Upper lobe of left lung (tissue), 6 donors: ENCODE results near the gene ZDHHC5. TPM values are rescaled to one million over a fixed set of nuclear protein-coding genes. Genes with fewer than 3 reads are reported as not detected.

Experiments used
- ATAC-seq, 2 donors: fragments of 200-7000 bp; cut with Tn5 transposase; one replicate each; pipeline ENCODE4 v1.9.1; 2022; ENCODE audit warnings: mild to moderate bottlenecking in 2 of 2, moderate library complexity in 2 of 2; ENCODE audit not compliant: low FRiP score in 2 of 2
- DNase-seq, 2 donors: peaks; one replicate each; pipeline ENCODE4 v3.0.0-alpha.2; 2019 to 2020
- H3K27ac ChIP-seq, 4 donors: fragments of 200-600 bp; sonication (generic); one replicate each; pipeline ENCODE4 v1.5.1; 2016 to 2019
- H3K27me3 ChIP-seq, 4 donors: fragments of 200-600 bp; sonication (generic); one replicate each; pipeline ENCODE4 v1.5.1; 2017 to 2019
- H3K36me3 ChIP-seq, 4 donors: fragments of 200-600 bp; sonication (generic); one replicate each; pipeline ENCODE4 v1.5.1; 2016 to 2019
- H3K4me1 ChIP-seq, 4 donors: fragments of 200-600 bp; sonication (generic); one replicate each; pipeline ENCODE4 v1.5.1; 2018 to 2019
- H3K4me3 ChIP-seq, 4 donors: fragments of 200-600 bp; sonication (generic); one replicate each; pipeline ENCODE4 v1.5.1; 2017 to 2019; ENCODE audit warnings: mild to moderate bottlenecking in 2 of 4, moderate library complexity in 1 of 4
- H3K9me3 ChIP-seq, 4 donors: fragments of 200-600 bp; sonication (generic); one replicate each; pipeline ENCODE4 v1.5.1; 2018 to 2019
- CTCF ChIP-seq, 6 experiments: fragments of 450-650 bp in 4 of 6; fragments of 200-600 bp in 2 of 6; sonication (generic) in 2 of 6; IDR thresholded peaks; one replicate each; pipeline ENCODE4 v1.5.1; 2016 to 2019; ENCODE audit warnings: antibody characterized with exemption in 6 of 6
- EP300 ChIP-seq, 4 donors: sonication (generic); formaldehyde crosslinking; IDR thresholded peaks; one replicate each; pipeline ENCODE4 v1.5.1; 2017; ENCODE audit warnings: antibody characterized with exemption in 4 of 4, control low read depth in 2 of 4
- POLR2A ChIP-seq, 4 donors: fragments of 450-650 bp; IDR thresholded peaks; one replicate each; pipeline ENCODE4 v1.5.1; 2016 to 2017; ENCODE audit warnings: antibody characterized with exemption in 4 of 4, mild to moderate bottlenecking in 2 of 4
- POLR2AphosphoS5 ChIP-seq, 2 donors: sonication (generic); formaldehyde crosslinking; IDR thresholded peaks; one replicate each; pipeline ENCODE4 v1.5.1; 2017; ENCODE audit warnings: antibody characterized with exemption in 2 of 2
- WGBS, 2 donors: methylation state at CpG; one replicate each; pipeline ENCODE4 v1.1.5; 2017 to 2018; 5-methylcytosine and 5-hydroxymethylcytosine counted together
- total RNA-seq, 6 donors: library from RNA; depleted of rRNA in 4 of 6; stranded (reverse); fragments of >200 nt in 4 of 6; gene quantifications; one replicate each; pipeline versions ENCODE4 v1.1.0 to v1.2.1, GENCODE V29; 2016 to 2021
- donor health status: DM: no; HTN: no; CAD: no; lungs with moderate emphysema.
- donor health status: DM: no; HTN: yes; CAD: no; lungs with severe emphysema.

ZDHHC5 gene
- total RNA-seq, 6 donors from 2014 or later: 45.1 to 81.9 (median 58.7) TPM

DNA sequence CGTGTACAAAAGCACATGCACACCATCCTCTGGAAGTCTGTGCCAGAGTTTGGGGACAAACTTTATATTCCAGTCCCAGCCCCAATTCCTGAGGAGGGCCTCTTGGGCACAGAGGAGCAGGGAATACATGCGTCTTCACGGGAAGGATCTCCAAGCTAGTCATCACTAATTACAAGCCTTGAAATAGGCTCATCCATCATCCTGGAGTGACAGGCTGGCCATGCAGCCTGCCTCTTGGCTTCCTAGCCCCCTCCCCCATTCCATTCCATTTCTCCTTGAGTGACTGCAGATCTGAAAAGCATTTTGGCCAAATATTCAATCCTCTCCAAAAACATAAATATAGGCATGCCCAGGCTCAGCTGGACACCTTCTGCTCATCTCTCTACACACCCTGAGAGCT lies 45.7 kb upstream of the ZDHHC5 start:
- H3K9me3 ChIP-seq: peaks cover 0 to 9% (median 3%) of the 10 kb centered on the region in 4 donors
- H3K27me3 ChIP-seq: no peaks in the 10 kb centered on the region
- H3K4me1 ChIP-seq: no peaks in the 10 kb centered on the region
- 46 to 59% methylated on average over 3 of the region's 3 CpGs for WGBS, 2 donors
- ATAC-seq (no peak), DNase-seq (no peak)
- no peak overlapping the region for H3K4me3 ChIP-seq
- TF ChIP-seq POLR2AphosphoS5 (IDR thresholded peaks at IDR 0.05) (no peak), CTCF (IDR thresholded peaks at IDR 0.05) (no peak), EP300 (IDR thresholded peaks at IDR 0.05) (no peak), POLR2A (IDR thresholded peaks at IDR 0.05) (no peak)
- H3K36me3 ChIP-seq: peaks cover 0 to 20% (median 0%) of the 10 kb centered on the region in 4 donors
- H3K27ac ChIP-seq: no peak overlapping the region

- ATAC-seq (no peak), DNase-seq (no peak)
- WGBS, 2 donors: 85 to 92% methylated on average over 2 of the region's 2 CpGs
- H3K4me3 ChIP-seq: no peak overlapping the region
- H3K27me3 ChIP-seq: no peaks in the 10 kb centered on the region
- H3K4me1 ChIP-seq: no peaks in the 10 kb centered on the region
- peaks cover 0 to 14% (median 0%) of the 10 kb centered on the region in 4 donors for H3K36me3 ChIP-seq
- no peak for TF ChIP-seq POLR2A (IDR thresholded peaks at IDR 0.05)
- no peak for TF ChIP-seq CTCF (IDR thresholded peaks at IDR 0.05)
- no peak for TF ChIP-seq EP300 (IDR thresholded peaks at IDR 0.05)
- no peak for TF ChIP-seq POLR2AphosphoS5 (IDR thresholded peaks at IDR 0.05)
- H3K9me3 ChIP-seq: peaks cover 0 to 2% (median under 1%) of the 10 kb centered on the region in 4 donors
- H3K27ac ChIP-seq: no peak overlapping the region
These were observed 43.0 kb upstream of the ZDHHC5 start for GRCh38 chr11:57624864-57625263.

GRCh38 chr11:57626895-57627294 lies 41.0 kb upstream of the ZDHHC5 start:
- Histone ChIP-seq H3K9me3 (no peaks in the 10 kb centered on the region), H3K4me1 (no peaks in the 10 kb centered on the region), H3K27me3 (no peaks in the 10 kb centered on the region), H3K36me3 (no peaks in the 10 kb centered on the region), H3K4me3 (no peak overlapping the region), H3K27ac (no peak overlapping the region)
- 83 to 94% methylated on average over 1 of the region's 1 CpG for whole genome bisulfite sequencing, 2 donors
- ATAC-seq (no peak), DNase-seq (no peak)
- TF ChIP-seq POLR2AphosphoS5 (IDR thresholded peaks at IDR 0.05) (no peak), EP300 (IDR thresholded peaks at IDR 0.05) (no peak), CTCF (IDR thresholded peaks at IDR 0.05) (no peak), POLR2A (IDR thresholded peaks at IDR 0.05) (no peak)

- 58 to 59% methylated on average over 2 of the region's 2 CpGs for WGBS, 2 donors
- no peak for ATAC-seq
- Histone ChIP-seq H3K27me3 (no peaks in the 10 kb centered on the region), H3K4me3 (no peak overlapping the region), H3K27ac (no peak overlapping the region), H3K9me3 (no peaks in the 10 kb centered on the region), H3K4me1 (no peaks in the 10 kb centered on the region), H3K36me3 (no peaks in the 10 kb centered on the region)
- TF ChIP-seq POLR2A (IDR thresholded peaks at IDR 0.05): no peak
- TF ChIP-seq CTCF (IDR thresholded peaks at IDR 0.05): no peak
- TF ChIP-seq POLR2AphosphoS5 (IDR thresholded peaks at IDR 0.05): no peak
- no peak for TF ChIP-seq EP300 (IDR thresholded peaks at IDR 0.05)
- DNase-seq: no peak
These were observed 37.7 kb upstream of the ZDHHC5 start for GRCh38 chr11:57630171-57630570.

GRCh38 chr11:57632116-57632515 lies 35.8 kb upstream of the ZDHHC5 start:
- WGBS, 2 donors: 49 to 52% methylated on average over 5 of the region's 5 CpGs
- ATAC-seq: no peak
- TF ChIP-seq CTCF (IDR thresholded peaks at IDR 0.05): no peak

More at GRCh38 chr11:57632116-57632515, 35.8 kb upstream of the ZDHHC5 start:
- no peaks in the 10 kb centered on the region for H3K36me3 ChIP-seq
- no peaks in the 10 kb centered on the region for H3K9me3 ChIP-seq
- H3K27me3 ChIP-seq: no peaks in the 10 kb centered on the region
- H3K27ac ChIP-seq: no peak overlapping the region
- no peak for DNase-seq
- no peak overlapping the region for H3K4me3 ChIP-seq
- no peaks in the 10 kb centered on the region for H3K4me1 ChIP-seq
